GM21619 (cell line): Measurements from ENCODE around the gene INPP4A.
"Not testable (repeated sequence)": the region's sequence is repeated elsewhere in the genome, so short reads cannot be mapped to it uniquely, and the experiment has no call there.

ENCODE experiments used
- ATAC-seq: cut with Tn5 transposase; IDR thresholded peaks from one replicate; pipeline ENCODE4 v1.9.1; 2021; ENCODE audit not compliant: unreplicated experiment

Gene INPP4A

DNA sequence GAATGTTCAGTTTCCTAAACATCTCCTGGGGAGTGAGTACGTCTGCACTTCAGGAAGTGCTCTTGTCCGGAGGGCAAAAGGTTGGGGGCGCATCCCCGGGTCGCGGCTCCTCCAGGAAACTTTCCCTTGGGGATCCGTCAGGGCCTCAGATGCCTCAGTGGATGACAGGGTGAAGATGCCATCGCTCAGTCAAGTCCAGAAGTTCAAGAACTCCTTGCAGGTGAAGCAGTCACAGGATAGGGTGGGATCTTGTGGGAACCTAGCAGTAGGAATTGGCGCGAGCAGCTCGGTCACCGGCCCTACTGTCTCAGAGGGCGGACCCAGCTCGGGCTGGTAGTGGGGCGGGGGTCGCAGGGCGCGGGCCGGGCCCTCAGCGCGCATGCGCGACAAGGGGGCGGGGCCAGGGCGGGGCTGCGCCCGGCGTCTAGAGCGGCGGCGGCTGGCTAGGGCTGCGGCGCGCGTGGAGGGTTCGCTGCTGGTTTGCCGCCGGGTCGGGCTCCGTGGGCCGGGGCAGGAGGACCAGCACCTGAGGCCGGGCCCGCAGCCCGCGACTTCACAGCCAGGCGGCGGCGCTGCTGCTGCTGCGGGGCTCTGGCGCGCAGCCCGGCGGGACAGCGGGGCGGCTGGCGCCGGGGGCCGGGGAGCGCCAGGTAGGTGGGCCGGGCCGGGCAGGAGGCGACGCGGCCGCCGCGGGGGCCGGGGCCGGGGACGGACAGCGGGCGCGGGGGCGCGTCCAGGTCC lies at the start of gene INPP4A:
INPP4A (plus strand) TSS at position 423 of the 741 bp plus-strand sequence. CDS start 75,191 bp downstream, outside the sequence.
- peak; percentile 71 for ATAC-seq

DNA sequence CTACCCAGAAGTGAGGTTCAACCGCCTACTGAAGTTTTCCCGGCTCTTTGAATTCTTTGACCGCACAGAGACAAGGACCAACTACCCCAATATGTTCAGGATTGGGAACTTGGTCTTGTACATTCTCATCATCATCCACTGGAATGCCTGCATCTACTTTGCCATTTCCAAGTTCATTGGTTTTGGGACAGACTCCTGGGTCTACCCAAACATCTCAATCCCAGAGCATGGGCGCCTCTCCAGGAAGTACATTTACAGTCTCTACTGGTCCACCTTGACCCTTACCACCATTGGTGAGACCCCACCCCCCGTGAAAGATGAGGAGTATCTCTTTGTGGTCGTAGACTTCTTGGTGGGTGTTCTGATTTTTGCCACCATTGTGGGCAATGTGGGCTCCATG lies 48.7 kb upstream of the INPP4A start:
- ATAC-seq, result no peak

DNA sequence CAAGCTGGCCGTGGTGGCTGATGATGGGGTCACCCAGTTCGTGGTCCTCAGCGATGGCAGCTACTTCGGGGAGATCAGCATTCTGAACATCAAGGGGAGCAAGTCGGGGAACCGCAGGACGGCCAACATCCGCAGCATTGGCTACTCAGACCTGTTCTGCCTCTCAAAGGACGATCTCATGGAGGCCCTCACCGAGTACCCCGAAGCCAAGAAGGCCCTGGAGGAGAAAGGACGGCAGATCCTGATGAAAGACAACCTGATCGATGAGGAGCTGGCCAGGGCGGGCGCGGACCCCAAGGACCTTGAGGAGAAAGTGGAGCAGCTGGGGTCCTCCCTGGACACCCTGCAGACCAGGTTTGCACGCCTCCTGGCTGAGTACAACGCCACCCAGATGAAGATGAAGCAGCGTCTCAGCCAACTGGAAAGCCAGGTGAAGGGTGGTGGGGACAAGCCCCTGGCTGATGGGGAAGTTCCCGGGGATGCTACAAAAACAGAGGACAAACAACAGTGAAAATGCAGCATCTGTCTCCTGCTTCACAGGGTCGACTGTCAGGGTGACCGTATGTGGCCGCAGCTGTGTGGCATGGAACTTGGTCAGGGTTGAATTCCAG lies 47.8 kb upstream of the INPP4A start:
- ATAC-seq, result no peak

DNA sequence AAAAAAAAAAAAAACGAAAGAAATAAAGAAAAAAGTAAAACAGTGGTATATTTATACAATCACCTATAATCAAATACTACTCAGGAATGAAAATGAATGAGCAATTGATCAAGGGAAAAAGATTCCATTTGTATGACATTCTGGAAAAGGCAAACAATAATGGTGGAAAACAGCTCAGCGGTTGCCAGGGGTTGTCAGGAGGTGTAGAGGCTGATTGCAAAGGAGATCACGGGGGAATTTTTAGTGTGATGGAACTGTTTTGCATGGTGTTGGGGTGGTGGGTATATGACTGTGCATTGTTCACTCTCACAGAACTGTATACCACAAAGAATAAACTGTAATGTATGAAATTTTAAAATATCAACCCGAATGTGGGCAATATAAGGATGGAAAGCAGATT lies 45.5 kb upstream of the INPP4A start:
- no peak for ATAC-seq

DNA sequence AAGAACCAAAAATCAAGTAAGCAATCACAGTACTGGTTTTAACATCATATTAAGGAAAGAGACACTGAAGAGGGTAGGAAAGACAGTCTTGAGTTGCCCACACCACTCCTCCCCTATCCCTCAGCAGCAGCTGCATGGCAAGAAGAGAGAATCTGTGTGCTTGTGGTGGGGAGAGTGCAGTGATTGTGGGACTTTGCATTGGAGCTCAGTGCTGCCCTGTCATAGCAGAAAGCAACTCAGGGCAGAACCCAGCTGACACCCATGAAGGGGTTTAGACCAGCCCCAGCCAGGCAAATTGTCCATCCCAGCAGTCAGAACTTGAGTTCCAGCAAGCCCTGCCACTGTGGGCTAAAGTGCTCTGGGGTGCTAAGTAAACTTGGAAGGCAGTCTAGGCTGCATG lies 40.8 kb upstream of the INPP4A start:
- no peak for ATAC-seq

DNA sequence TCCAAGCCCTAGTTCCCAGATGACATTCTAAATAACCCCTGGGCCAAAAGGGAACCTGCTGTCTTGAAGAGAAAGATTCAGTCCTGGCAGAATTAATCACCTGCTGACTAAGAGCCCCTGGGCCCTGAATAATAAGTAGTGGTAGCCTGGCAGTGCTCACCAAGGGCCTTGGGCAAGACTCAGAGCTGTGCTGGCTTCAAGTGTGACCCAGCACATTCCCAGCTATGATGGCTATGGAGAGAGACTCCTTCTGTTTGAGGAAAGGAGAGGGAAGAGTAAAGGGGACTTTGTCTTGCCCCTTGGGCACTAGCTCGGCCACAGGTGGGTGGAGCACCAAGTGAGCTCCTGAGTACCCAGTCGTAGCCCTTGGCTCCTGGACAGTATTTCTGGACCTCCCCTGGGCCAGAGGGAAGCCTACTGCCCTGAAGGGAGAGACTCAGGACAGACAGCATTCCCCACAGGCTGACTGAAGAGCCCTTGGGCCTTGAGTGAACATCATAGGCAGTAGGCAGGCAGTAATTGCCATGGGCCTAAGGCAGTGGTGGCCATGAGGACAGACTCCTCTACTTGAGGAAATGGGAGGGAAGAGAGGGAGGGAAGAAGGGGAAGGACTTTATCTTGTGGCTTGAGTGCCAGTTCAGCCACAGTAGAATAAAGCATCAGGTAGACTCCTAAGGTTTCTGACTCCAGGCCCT lies 40.0 kb upstream of the INPP4A start:
- ATAC-seq, result no peak

DNA sequence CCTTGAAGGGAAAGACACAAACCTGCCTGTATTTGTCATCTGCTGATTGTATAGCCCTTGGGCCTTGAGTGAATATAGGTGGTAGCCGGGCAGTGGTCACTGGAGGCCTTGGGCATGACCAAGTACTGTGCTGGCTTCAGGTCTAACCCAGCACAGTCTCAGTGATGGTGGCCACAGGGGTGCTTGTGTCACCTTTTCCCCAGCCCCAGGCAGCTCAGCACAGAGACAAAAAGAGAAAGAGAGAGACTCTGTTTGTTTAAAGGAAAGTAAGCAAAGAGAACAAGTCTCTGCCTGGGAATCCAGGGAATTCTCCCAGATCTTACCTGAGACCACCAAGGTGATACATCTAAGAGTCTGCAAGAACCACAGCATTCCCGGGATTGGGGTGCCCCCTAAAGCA lies 39.4 kb upstream of the INPP4A start:
- no peak for ATAC-seq

DNA sequence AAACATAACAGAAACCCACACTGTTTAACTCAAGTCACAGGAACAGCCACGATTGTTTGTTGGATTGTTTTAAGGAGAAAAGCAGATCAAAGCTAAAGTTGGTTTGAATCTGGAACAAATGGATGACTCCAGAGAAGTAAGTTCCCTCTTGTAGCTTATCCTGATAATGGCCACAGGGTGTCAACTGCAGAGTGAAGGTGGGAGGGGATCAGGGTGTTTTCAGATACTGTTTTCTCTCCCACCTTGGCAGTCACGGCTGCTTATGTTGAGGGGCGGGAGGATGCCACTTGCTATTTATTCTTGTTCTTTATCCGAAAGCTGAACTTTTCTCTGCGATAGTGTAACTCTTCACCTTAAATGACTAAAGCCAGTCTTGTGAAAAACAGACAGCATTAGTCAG lies 36.5 kb upstream of the INPP4A start:
- no peak for ATAC-seq

DNA sequence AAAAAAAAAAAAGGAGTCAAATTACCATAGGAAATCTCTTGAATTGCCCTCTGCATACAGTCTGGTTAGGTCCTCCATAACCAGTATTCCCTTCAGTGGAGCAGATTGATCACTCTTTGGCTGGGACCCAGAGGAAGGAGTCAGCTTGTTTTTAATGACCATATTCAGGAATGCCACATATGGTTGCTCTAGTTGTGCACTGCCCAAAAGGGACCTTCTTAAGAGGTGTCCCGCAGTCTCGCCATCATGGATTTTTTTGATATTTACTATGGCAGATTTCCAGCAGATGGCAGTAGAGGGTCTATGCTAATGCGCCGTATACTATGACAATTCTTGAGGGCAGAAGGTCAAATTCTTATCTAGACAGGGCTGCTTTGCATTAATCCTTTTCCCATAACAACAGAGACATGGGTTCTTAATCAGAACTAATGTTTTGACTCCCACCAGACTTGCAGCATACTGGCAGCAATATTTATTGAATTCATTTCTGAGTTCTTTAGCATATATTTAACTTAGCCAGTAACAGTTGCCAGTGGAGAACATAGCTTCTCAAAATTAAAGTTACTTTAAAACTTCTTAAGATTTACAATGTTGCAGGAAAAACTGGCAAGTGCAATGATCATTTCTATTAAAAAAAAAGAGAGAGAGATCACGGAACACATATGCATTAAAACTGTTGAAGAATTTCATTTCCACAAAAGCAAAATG lies 31.8 kb upstream of the INPP4A start:
- ATAC-seq, result peak; percentile 65

DNA sequence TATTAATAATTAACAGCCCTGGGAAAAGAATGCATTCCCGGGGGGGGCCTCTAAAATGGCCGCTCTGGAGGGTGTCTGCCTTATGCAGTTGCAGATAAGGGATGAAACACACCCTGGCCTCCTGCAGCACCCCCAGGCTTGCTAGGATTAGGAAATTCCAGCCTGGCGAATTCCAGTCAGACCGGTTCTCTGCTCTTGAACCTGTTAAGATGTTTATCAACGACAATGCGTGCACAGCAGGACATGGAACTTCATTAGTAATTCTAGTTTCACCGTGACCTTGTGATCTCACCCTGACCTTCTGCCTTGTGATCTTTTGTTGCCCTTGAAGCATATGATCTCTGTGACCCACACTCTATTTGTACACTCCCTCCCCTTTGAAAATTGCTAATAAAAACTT lies 30.4 kb upstream of the INPP4A start:
- ATAC-seq, result not testable (repeated sequence)

DNA sequence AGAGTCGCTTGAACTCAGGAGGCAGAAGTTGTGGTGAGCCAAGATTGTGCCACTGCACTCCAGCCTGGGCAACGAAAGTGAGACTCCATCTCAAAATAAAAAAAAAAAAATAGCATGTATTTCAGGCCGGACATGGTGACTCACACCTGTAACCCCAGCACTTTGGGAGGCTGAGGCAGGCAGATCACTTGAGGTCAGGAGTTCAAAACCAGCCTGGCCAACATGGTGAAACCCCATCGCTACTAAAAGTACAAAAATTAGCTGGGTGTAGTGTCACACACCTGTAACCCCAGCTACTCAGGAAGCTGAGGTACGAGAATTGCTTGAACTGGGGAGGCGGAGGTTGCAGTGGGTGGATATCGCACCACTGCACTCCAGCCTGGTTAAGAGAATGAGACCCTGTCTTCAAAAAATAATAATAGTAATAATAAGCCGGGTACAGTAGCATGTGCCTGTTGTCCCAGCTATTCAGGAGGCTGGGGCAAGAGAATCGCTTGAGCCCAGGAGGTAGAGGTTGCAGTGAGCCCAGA lies 28.9 kb upstream of the INPP4A start:
- ATAC-seq, result not testable (repeated sequence)

DNA sequence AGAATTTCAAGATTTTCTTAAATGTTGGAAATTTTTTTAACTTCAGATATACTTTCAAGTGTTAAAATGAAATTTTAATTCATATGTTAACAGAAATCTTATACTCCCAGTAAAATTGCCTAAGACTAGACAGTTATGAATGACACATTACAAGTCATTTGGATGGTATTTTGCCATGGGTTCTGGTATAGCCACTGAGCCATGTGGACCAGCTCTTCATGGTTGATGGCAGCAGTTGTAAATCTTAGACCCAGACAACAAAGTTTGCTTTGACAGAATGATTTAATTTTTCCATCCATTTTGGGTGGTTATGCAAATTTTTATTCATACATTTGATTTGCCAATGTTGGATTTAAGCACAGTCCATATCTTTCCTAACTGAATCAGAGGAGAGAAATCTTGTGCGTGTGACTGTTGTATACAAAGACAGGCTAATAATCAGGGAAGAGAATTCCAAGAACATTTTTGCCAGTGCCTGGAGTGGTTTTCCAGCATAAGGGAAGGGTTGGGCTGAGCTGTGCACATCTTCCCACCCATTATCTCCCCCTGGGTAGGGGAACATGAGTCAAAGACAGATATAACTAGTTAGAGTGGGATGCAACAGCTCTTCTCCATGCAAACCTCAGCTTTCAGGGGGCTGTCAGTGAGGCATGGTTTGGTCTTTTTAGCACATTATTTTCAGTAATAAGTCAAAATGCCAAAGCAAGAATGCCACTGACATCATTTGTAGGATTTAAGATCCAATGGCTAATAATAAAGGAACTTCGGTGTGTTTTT lies 28.1 kb upstream of the INPP4A start:
- ATAC-seq, result no peak

DNA sequence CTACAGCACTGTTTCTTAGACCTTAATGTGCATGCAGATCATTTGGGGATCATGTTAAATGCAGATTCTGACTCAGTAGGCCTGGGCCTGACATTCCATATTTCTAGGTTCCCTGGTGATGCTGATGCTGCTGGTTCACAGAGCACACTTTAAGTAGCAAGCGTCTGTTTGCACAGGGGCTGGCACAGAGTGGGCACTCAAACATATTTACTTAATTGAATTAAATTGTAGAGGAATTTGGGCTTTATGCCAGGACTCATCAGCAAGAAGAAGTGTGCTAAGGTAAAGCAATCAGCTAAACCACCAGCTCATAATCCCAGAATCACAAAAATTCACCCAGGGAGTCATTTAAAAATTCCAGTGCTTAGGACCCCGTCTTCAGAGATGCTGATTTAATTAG lies 25.1 kb upstream of the INPP4A start:
- no peak for ATAC-seq

DNA sequence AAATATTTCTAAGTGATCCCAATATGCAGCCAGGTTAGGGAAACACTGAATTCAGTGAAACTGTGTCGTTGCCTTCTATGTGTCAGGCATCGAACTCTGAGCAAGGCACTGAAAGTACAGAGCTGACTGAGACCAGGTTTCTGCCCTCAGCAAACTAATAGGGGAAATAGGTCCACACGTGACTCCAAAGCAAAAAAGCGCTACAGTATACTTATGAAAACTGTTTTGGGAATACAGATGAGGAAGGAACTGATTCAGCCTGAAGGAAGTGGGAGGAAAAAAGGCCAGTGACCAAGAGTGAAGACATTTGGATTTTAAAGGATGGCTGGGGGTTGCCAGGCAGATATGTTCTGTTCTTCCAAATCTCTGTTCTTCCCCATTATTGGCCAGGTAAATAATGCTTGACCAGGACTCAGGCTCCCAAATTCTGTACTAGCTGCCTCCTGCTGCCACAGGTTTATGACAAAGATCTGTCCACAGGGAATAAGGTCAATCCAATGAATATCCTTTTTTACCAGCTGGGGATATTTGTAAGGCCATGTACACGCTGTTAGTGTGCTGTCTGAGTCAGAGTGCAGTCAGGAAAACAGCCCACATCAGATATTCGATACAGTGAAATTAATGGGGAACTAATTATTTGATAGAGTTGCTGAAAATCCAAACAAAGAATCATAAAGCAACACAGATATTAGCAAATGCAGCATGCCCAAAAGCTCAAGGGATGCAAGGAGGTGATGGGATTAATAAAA lies 24.5 kb upstream of the INPP4A start:
- ATAC-seq, result no peak

DNA sequence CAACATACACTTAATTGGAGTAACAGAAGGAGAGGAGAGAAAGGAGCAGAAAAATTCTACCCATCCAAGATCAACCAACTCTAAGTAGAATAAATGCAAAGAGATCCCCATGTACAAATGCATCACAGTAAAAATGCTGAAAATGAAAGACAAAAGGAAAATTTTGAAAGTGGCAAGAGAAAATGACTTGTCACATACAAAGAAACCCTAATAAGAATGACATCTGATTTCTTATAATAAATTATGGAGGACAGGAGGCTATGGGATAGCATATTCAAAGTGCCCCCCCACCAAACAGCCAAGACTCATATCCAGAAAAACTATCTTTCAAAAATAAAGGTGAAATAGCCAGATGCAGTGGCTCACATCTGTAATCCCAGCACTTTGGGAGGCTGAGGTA lies 22.2 kb upstream of the INPP4A start:
- ATAC-seq, result no peak

DNA sequence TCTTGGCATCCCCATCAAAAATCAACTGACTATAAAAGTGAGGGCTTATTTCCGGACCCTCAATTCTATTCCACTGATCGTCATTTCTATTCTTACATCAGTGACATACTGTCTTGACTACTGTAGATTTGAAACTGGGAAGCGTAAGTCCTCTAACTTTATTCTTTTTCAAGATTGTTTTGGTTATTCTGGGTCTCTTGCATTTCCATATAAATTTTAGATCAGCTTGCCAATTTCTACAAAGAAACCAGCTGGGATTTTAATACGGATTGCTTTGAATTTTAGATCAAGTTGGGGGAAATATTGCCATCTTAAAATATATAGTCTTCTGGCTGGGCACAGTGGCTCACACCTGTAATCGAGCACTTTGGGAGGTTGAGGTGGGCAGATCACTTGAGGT lies 17.9 kb upstream of the INPP4A start:
- ATAC-seq, result no peak

DNA sequence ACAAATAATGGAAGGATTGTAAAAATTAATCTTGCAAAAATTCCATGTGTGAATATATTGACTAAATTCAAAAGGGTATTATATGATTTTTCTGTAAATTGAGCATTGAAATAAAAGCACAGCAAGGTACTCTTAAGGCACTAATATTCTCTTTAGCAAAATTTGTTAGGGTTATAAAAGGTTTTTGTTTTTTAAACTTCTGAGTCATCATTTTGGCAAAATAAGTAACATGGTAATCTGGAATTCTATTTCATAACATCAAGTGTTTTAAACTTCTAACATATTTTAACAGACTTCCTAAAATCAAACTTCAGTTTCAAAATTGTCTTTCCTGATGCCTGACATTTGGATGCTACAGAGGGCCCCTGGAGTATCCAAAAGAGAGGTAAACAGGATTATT lies 12.5 kb upstream of the INPP4A start:
- no peak for ATAC-seq

DNA sequence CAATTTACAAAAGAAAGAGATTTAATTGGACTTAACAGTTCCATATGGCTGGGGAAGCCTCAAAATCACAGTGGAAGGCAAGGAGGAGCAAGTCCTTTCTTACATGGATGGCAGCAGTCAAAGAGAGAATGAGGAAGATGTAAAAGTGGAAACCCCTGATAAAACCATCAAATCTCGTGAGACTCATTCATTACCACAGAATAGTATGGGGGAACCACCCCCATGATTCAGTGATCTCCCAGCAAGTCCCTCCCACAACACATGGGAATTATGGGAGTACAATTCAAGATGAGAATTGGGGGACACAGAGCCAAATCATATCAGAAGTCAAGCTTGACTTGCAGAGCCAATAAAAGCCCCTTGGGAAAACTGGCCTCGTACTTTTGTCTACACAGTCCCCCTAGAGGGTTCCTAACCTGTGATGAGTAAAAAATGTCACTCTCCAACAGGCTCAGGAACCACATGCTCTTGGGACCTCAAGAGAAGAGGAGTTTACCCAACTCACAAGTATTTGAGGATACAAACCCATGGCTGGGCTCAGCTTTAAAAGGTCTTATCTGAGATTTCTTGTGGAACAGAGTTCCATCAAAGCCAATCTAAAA lies 11.2 kb upstream of the INPP4A start:
- no peak for ATAC-seq

DNA sequence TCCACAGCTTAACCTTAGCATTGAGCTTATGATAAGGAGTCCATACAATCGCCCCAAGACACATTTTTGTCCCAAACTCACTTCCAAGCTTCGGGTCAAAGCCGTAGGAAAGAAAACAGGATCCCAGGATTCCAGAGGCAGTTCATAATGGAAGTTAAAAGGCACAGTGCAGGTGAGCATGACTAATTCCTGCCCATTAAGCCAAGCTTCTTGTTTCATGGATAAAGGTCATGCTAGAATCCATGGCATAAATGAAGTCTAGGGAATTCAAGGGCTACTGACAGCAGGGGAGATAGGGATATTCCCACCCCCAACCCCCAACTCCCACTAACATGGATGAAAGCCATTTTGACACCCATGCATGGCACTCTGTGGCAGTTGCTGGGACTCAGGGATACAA lies 10.2 kb upstream of the INPP4A start:
- ATAC-seq, result no peak
